Activated CD8-positive, alpha-beta memory T cell treated with anti-CD3 and anti-CD28 coated beads, Interleukin-2, amount 10 ng/mL, durations not matched to agents 7 days and 5 days (primary cell): ENCODE measurements around the gene ATP2C2. TPM values are rescaled to one million over a fixed set of nuclear protein-coding genes. Genes with fewer than 3 reads are reported as not detected.

Experiments used
- ATAC-seq: fragments of 150-1000 bp; cut with Tn5 transposase; one replicate; pipeline ENCODE4 v1.10.0; 2021; ENCODE audit warnings: moderate library complexity
- CTCF ChIA-PET: fragments of 350-600 bp; sonication (Branson Sonifier 250); formaldehyde crosslinking; loops from one replicate; lab custom pipeline; 2021; ENCODE audit warnings: antibody characterized with exemption; lab: Charles Lee
- DNase-seq: peaks from one replicate; pipeline ENCODE4 v3.0.0-alpha.2; 2020
- H3K27ac Mint-ChIP-seq: one replicate; pipeline ENCODE4 v1.8.0; 2021; ENCODE audit warnings: mild to moderate bottlenecking, mixed read lengths
- H3K27me3 Mint-ChIP-seq: one replicate; pipeline ENCODE4 v1.8.0; 2021; ENCODE audit warnings: mixed read lengths
- H3K36me3 Mint-ChIP-seq: one replicate; pipeline ENCODE4 v1.8.0; 2021; ENCODE audit warnings: mild to moderate bottlenecking, mixed read lengths
- H3K4me1 Mint-ChIP-seq: one replicate; pipeline ENCODE4 v1.8.0; 2021; ENCODE audit warnings: mixed read lengths
- H3K4me3 Mint-ChIP-seq: one replicate; pipeline ENCODE4 v1.8.0; 2021; ENCODE audit warnings: mild to moderate bottlenecking, moderate library complexity, mixed read lengths
- H3K9me3 Mint-ChIP-seq: one replicate; pipeline ENCODE4 v1.8.0; 2022; ENCODE audit warnings: low read depth, mixed read lengths
- total RNA-seq, 2 experiments: library from RNA; stranded (reverse); gene quantifications; one replicate each; pipeline ENCODE4 v1.2.3, GENCODE V29; 2021

The ATP2C2 gene
- total RNA-seq, 2 experiments from 2014 or later: not detected

GRCh38 chr16:84482001-84482891 is 113.9 kb downstream of the ATP2C2 start:
- CTCF ChIA-PET: interaction anchor here (0.9 kb wide), 1 partner anchor 11 kb away, joined by 3 read pairs; no protein-coding TSS in a partner anchor
- no peaks in the 10 kb centered on the region for H3K9me3 Mint-ChIP-seq
- H3K27ac Mint-ChIP-seq: no peak overlapping the region
- H3K27me3 Mint-ChIP-seq: no peaks in the 10 kb centered on the region
- no peaks in the 10 kb centered on the region for H3K4me1 Mint-ChIP-seq
- ATAC-seq: no peak
- H3K36me3 Mint-ChIP-seq: peaks cover 36% of the 10 kb centered on the region
- peak; percentile 31 for DNase-seq
- no peak overlapping the region for H3K4me3 Mint-ChIP-seq

GRCh38 chr16:84482951-84483881 is 114.9 kb downstream of the ATP2C2 start:
- ATAC-seq (no peak), DNase-seq (peak; percentile 26)
- no peaks in the 10 kb centered on the region for H3K9me3 Mint-ChIP-seq
- CTCF ChIA-PET: interaction anchor here (0.9 to 1.2 kb wide), 2 partner anchors 10 to 403 kb away, joined by 3 read pairs; no protein-coding TSS in a partner anchor
- peaks cover 33% of the 10 kb centered on the region for H3K36me3 Mint-ChIP-seq
- H3K27me3 Mint-ChIP-seq: no peaks in the 10 kb centered on the region
- no peak overlapping the region for H3K4me3 Mint-ChIP-seq
- no peak overlapping the region for H3K27ac Mint-ChIP-seq
- H3K4me1 Mint-ChIP-seq: no peaks in the 10 kb centered on the region

DNA sequence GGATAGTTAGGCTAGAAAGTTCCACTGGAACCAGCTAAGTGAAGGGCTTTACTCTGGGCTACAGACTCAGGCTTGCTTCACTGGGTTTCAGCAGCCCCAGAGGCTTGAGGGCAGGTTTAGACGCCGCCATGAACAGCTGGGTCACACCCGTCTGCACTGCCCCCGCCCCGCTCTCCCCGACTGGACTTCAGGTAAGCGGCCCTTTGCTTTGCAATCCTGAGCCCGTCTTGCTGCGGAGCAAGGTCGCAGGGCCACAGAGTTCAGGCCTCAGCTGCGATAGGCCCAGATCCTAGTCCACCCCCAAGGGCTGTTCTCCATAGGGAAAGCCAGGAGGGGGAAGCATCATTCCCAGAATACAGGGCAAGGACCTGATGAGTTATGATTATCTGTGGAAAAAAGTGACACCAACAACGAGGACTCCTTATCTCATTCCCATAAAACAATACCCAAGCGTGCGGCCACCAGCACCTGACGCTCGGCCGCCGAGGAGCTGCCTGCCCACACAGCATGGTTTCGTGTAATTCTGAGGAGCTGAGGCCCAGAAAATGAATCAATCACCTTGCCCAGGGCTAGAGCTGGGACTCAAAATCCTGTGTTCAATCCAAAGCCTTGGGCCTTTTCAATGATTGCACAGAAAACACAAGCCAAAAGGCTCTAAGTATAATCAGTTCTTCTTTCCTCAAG is 115.7 kb downstream of the ATP2C2 start:
- ATAC-seq (no peak), DNase-seq (peak; percentile 29)
- Mint-ChIP-seq H3K27ac (no peak overlapping the region), H3K27me3 (no peaks in the 10 kb centered on the region), H3K4me3 (no peak overlapping the region), H3K4me1 (peaks cover 3% of the 10 kb centered on the region), H3K36me3 (peaks cover 34% of the 10 kb centered on the region), H3K9me3 (no peaks in the 10 kb centered on the region)
- CTCF ChIA-PET: interaction anchor here (1.2 to 1.3 kb wide), 2 partner anchors 22 to 402 kb away, joined by 3 read pairs; no protein-coding TSS in a partner anchor

GRCh38 chr16:84484579-84485254 is 116.4 kb downstream of the ATP2C2 start:
- Mint-ChIP-seq H3K4me3 (no peak overlapping the region), H3K9me3 (no peaks in the 10 kb centered on the region), H3K4me1 (peaks cover 9% of the 10 kb centered on the region), H3K27me3 (no peaks in the 10 kb centered on the region), H3K27ac (no peak overlapping the region), H3K36me3 (peaks cover 34% of the 10 kb centered on the region)
- peak; percentile 41 for DNase-seq
- ATAC-seq: no peak
- CTCF ChIA-PET: interaction anchor here (1.2 to 1.3 kb wide), 2 partner anchors 21 to 401 kb away, joined by 3 read pairs; no protein-coding TSS in a partner anchor

- Mint-ChIP-seq H3K36me3 (peaks cover 38% of the 10 kb centered on the region), H3K27ac (no peak overlapping the region), H3K27me3 (no peaks in the 10 kb centered on the region), H3K9me3 (no peaks in the 10 kb centered on the region), H3K4me1 (peaks cover 13% of the 10 kb centered on the region), H3K4me3 (no peak overlapping the region)
- CTCF ChIA-PET: no interaction called here
- DNase-seq (peak; percentile 21), ATAC-seq (no peak)
These were observed 117.1 kb downstream of the ATP2C2 start for GRCh38 chr16:84485255-84486010.

GRCh38 chr16:84486126-84486525 is 117.8 kb downstream of the ATP2C2 start:
- CTCF ChIA-PET: interaction anchor here (1.2 kb wide), 1 partner anchor 209 kb away, joined by 3 read pairs; no protein-coding TSS in a partner anchor
- Mint-ChIP-seq H3K27me3 (no peaks in the 10 kb centered on the region), H3K4me1 (peaks cover 13% of the 10 kb centered on the region), H3K27ac (no peak overlapping the region), H3K4me3 (no peak overlapping the region), H3K9me3 (no peaks in the 10 kb centered on the region), H3K36me3 (peaks cover 44% of the 10 kb centered on the region)
- DNase-seq: no peak
- ATAC-seq: no peak

DNA sequence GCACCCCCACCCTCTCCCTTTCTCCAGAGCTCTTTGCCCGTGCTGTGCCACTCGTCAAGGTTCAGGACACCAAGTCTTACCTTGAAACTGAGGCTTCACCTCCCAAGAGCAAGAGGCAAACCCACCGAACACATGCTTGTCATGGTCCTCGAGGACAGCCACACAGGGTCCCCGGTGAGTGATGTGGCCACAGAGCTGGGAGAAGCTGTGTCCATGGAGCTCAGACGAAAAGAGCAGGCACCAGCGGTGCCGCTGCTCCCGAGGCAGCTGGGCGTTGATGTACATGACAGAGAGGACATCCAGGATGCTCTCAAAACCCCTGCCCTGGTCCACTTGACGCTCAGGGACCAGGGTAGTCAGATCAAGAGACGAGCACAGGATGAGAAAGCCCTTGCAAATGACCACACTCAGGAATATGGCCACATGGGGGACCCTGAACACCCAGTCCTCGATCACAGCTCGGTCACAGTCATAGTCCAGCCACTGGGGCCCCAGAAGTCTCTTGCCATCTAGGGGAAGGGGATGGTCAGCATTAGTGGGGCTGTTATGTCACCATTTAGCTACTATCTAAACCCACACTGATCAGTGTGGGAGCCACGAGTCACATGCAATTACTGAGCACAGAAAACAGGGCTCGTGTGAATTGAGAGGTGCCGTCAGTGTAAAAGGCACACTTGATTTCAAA is 118.4 kb downstream of the ATP2C2 start:
- H3K9me3 Mint-ChIP-seq: no peaks in the 10 kb centered on the region
- H3K36me3 Mint-ChIP-seq: peaks cover 47% of the 10 kb centered on the region
- peak; percentile 26 for DNase-seq
- CTCF ChIA-PET: interaction anchor here (0.8 to 1.5 kb wide), 4 partner anchors 24 to 252 kb away, joined by 3 to 4 read pairs (median 4); no protein-coding TSS in a partner anchor
- peaks cover 13% of the 10 kb centered on the region for H3K4me1 Mint-ChIP-seq
- no peaks in the 10 kb centered on the region for H3K27me3 Mint-ChIP-seq
- H3K27ac Mint-ChIP-seq: no peak overlapping the region
- no peak for ATAC-seq
- H3K4me3 Mint-ChIP-seq: no peak overlapping the region

DNA sequence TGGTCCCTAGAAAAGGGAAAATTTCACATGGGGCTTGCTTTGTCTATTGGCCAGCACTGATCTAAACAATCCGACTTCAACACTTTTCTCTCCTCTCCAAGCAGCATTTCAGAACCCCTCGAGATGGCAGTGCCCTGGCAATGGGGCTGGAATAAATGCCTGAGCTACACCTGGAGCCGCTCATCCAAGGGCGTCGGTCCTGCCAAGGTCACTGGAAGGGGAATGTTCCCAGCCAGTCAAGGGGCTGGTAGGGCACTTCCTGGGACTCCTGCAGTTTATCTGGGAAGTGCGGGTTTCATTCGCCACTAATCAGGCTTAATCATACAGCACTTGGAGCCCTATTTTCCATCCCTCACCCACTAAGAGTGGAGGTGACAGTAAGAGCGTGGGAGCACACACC is 119.0 kb downstream of the ATP2C2 start:
- ATAC-seq (no peak), DNase-seq (no peak)
- Mint-ChIP-seq H3K27me3 (no peaks in the 10 kb centered on the region), H3K27ac (peak overlapping the region; percentile 8), H3K9me3 (no peaks in the 10 kb centered on the region), H3K4me1 (peaks cover 13% of the 10 kb centered on the region), H3K36me3 (peaks cover 49% of the 10 kb centered on the region), H3K4me3 (no peak overlapping the region)
- CTCF ChIA-PET: interaction anchor here (0.8 to 1.5 kb wide), 4 partner anchors 23 to 251 kb away, joined by 3 to 4 read pairs (median 4); no protein-coding TSS in a partner anchor

DNA sequence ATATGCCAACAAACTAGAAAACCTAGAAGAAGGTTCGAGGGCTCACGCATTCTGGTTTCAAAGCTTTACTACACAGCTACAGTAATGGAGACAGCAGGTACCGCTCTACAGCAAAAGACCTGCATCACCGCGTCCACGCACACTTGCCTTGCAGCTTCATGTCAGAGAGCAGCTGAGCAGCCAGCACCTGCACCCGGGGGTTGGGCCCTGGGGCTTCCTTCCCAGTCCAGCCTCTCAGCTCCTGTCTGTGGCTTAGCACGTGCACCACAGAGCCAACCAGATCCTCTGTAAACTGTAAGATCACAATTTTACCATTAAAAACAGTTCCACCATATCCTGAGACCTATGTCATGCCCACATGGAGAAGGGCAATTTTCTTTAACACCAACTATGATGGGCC is 120.8 kb downstream of the ATP2C2 start:
- no peak overlapping the region for H3K4me3 Mint-ChIP-seq
- H3K4me1 Mint-ChIP-seq: peaks cover 13% of the 10 kb centered on the region
- ATAC-seq: no peak
- CTCF ChIA-PET: interaction anchor here (1.7 kb wide), 1 partner anchor 11 kb away, joined by 5 read pairs; no protein-coding TSS in a partner anchor
- peak; percentile 40 for DNase-seq
- peaks cover 63% of the 10 kb centered on the region for H3K36me3 Mint-ChIP-seq
- H3K9me3 Mint-ChIP-seq: peaks cover 5% of the 10 kb centered on the region
- H3K27ac Mint-ChIP-seq: no peak overlapping the region
- H3K27me3 Mint-ChIP-seq: no peaks in the 10 kb centered on the region

- Mint-ChIP-seq H3K36me3 (peaks cover 74% of the 10 kb centered on the region), H3K27ac (no peak overlapping the region), H3K4me3 (no peak overlapping the region), H3K4me1 (no peaks in the 10 kb centered on the region), H3K27me3 (no peaks in the 10 kb centered on the region), H3K9me3 (peaks cover 11% of the 10 kb centered on the region)
- DNase-seq: peak; percentile 19
- CTCF ChIA-PET: interaction anchor here (0.9 to 2.3 kb wide), 2 partner anchors 11 to 252 kb away, joined by 3 to 5 read pairs; no protein-coding TSS in a partner anchor
- no peak for ATAC-seq
These were observed 127.2 kb downstream of the ATP2C2 start for GRCh38 chr16:84495506-84495905.

- ATAC-seq: no peak
- Mint-ChIP-seq H3K27ac (no peak overlapping the region), H3K9me3 (peaks cover 11% of the 10 kb centered on the region), H3K4me1 (peaks cover 2% of the 10 kb centered on the region), H3K4me3 (no peak overlapping the region), H3K36me3 (peaks cover 64% of the 10 kb centered on the region), H3K27me3 (no peaks in the 10 kb centered on the region)
- peak; percentile 14 for DNase-seq
- CTCF ChIA-PET: interaction anchor here (1.3 to 1.4 kb wide), 2 partner anchors 9 to 220 kb away, joined by 4 to 10 read pairs; no protein-coding TSS in a partner anchor
These were observed 128.7 kb downstream of the ATP2C2 start for GRCh38 chr16:84496991-84497390.
